Heart left ventricle (tissue), 13 donors: ENCODE measurements around the gene KLRF1.

Experiments used
- POLR2A ChIP-seq, 2 donors: fragments of 450-650 bp; IDR thresholded peaks; one replicate each; pipeline ENCODE4 v1.6.1; 2017; ENCODE audit warnings: antibody characterized with exemption in 2 of 2, mild to moderate bottlenecking in 2 of 2, moderate library complexity in 2 of 2
- TF ChIP-seq, protein P1 (sequence below), 12 donors: fragments of 200-600 bp; sonication (generic) in 4 of 12; IDR thresholded peaks; one replicate each; pipeline versions ENCODE4 v1.5.0 to v1.8.0; 2018 to 2022; ENCODE audit warnings: antibody characterized with exemption in 12 of 12, mild to moderate bottlenecking in 5 of 12
- donor health status: ischemic (EF 13 %, LVEDD 7.1; RV severe dilation, severe dysfunction).
- donor health status: DM: no; HTN: yes; CAD: no.
- donor health status: DM: no; HTN: no; CAD: no.
- donor health status: ischemic (EF 25% LVEDD 6.9; RV normal size, moderate dysfunction).
- donor health status: ischemic (EF 25% LVEDD 5.7; RV mildly dilated, moderate dysfunction).
- donor health status: ischemic (EF 35%, LVEDD 5.7; RV mildly dilated, moderate dysfunction).
- donor health status: nonischemic (EF 11% LVEDD 7.7; RV severe dilation, severe dysfunction).
- donor health status: DM: yes; HTN: yes; CAD: no.
- donor health status: PGD.
- donor health status: ischemic (EF 29% LVEDD 5.4; RV normal size, mild dysfunction).
- donor health status: nonischemic (EF 23%, LVEDD 6.1; RV moderate dilation, normal function).

DNA sequence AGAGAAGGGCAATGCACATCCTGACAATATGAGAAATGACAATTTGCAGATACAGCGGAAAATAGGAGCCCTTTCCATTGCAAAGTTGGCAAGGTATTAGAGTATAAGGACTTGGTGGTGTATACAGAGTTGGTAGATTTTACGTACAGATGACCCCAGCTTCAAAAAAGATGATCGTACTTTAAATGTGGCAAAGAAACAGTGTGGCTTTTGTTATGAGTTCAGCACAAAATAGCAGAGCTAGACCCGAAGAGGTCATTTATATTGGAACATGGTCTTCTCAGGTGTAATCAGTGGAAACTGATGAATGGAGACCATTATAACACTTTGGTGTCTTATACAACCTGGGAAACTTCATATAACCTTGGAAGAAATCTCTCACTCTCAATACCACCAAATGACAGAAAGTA is 39.6 kb downstream of the KLRF1 start:
- TF ChIP-seq POLR2A (IDR thresholded peaks at IDR 0.05): no peak
- TF ChIP-seq, protein P1, sequence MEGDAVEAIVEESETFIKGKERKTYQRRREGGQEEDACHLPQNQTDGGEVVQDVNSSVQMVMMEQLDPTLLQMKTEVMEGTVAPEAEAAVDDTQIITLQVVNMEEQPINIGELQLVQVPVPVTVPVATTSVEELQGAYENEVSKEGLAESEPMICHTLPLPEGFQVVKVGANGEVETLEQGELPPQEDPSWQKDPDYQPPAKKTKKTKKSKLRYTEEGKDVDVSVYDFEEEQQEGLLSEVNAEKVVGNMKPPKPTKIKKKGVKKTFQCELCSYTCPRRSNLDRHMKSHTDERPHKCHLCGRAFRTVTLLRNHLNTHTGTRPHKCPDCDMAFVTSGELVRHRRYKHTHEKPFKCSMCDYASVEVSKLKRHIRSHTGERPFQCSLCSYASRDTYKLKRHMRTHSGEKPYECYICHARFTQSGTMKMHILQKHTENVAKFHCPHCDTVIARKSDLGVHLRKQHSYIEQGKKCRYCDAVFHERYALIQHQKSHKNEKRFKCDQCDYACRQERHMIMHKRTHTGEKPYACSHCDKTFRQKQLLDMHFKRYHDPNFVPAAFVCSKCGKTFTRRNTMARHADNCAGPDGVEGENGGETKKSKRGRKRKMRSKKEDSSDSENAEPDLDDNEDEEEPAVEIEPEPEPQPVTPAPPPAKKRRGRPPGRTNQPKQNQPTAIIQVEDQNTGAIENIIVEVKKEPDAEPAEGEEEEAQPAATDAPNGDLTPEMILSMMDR (IDR thresholded peaks at IDR 0.05): no peak
